B cell (primary cell): ENCODE measurements around the gene RPL7A. TPM values are rescaled to one million over a fixed set of nuclear protein-coding genes. Genes with fewer than 3 reads are reported as not detected.
"Not testable (repeated sequence)": the region's sequence is repeated elsewhere in the genome, so short reads cannot be mapped to it uniquely, and the experiment has no call there.

Experiments
- ATAC-seq: fragments of 200-7000 bp; cut with Tn5 transposase; one replicate; pipeline ENCODE4 v1.10.0; 2021; ENCODE audit warnings: low read depth, mild to moderate bottlenecking, moderate number of reproducible peaks, moderate library complexity
- CTCF ChIA-PET: fragments of 350-600 bp; sonication (Branson Sonifier 250); formaldehyde crosslinking; loops from one replicate; lab custom pipeline; 2021; ENCODE audit warnings: antibody characterized with exemption, inconsistent platforms; lab: Charles Lee
- POLR2A ChIA-PET: fragments of 350-600 bp; sonication (Branson Sonifier 250); formaldehyde crosslinking; loops from one replicate; lab custom pipeline; 2021; ENCODE audit warnings: antibody characterized with exemption; lab: Charles Lee
- DNase-seq: peaks from one replicate; pipeline ENCODE4 v3.0.0; 2013
- H2AFZ ChIP-seq: 2 replicates; pipeline ENCODE4 v1.6.1; 2012; ENCODE audit warnings: mild to moderate bottlenecking, low read depth, low read length; ENCODE audit not compliant: insufficient read depth, poor library complexity, severe bottlenecking
- H3K27ac ChIP-seq, 2 donors: 1 replicate in 1 of 2; 2 replicates in 1 of 2; pipeline ENCODE4 v1.5.1; 2012 to 2013; ENCODE audit warnings: low read length in 2 of 2, mild to moderate bottlenecking in 2 of 2, moderate library complexity in 1 of 2
- H3K27me3 ChIP-seq, 4 experiments: fragments of 200-600 bp in 1 of 4; sonication (generic) in 1 of 4; replicated peaks in 1 of 4; 1 replicate in 2 of 4; 2 replicates in 2 of 4; pipeline versions ENCODE4 v1.6.1 to v1.7.0; 2013 to 2016; ENCODE audit warnings: low read length in 3 of 4, mild to moderate bottlenecking in 2 of 4, mixed read lengths in 1 of 4, moderate library complexity in 1 of 4; ENCODE audit not compliant: insufficient read depth in 4 of 4, control insufficient read depth in 3 of 4; ENCODE audit errors: control extremely low read depth in 1 of 4
- H3K36me3 ChIP-seq, 2 experiments: replicated peaks in 1 of 2; 1 replicate in 1 of 2; 2 replicates in 1 of 2; pipeline versions ENCODE4 v1.6.1 to v1.7.1; 2013; ENCODE audit warnings: low read length in 1 of 2; ENCODE audit not compliant: insufficient read depth in 2 of 2, control insufficient read depth in 1 of 2; ENCODE audit errors: control extremely low read depth in 1 of 2, extremely low read depth in 1 of 2
- H3K4me1 ChIP-seq, 2 donors: fragments of 200-600 bp in 1 of 2; sonication (generic) in 1 of 2; 1 replicate in 1 of 2; 2 replicates in 1 of 2; pipeline versions ENCODE4 v1.5.1 to v1.6.1; 2013 to 2017; ENCODE audit warnings: low read length in 2 of 2; ENCODE audit not compliant: control insufficient read depth in 2 of 2, insufficient read depth in 2 of 2
- H3K4me2 ChIP-seq: replicated peaks from 2 replicates; pipeline ENCODE3; 2012; ENCODE audit warnings: mild to moderate bottlenecking, low read depth, low read length; ENCODE audit not compliant: poor library complexity, severe bottlenecking
- H3K4me3 ChIP-seq, 5 experiments: fragments of 200-600 bp in 1 of 5; sonication (generic) in 1 of 5; 1 replicate in 3 of 5; 2 replicates in 2 of 5; pipeline versions ENCODE4 v1.5.1 to v1.7.0; 2011 to 2016; ENCODE audit warnings: low read length in 4 of 5, mild to moderate bottlenecking in 4 of 5, low read depth in 2 of 5, control low read depth in 1 of 5, moderate library complexity in 1 of 5; ENCODE audit not compliant: insufficient read depth in 1 of 5; ENCODE audit errors: control extremely low read depth in 1 of 5, extremely low read depth in 1 of 5
- H3K79me2 ChIP-seq: fragments of 200-600 bp; sonication (generic); one replicate; pipeline ENCODE4 v1.6.0; 2016; ENCODE audit warnings: low read length; ENCODE audit not compliant: control insufficient read depth, insufficient read depth
- H3K9ac ChIP-seq: fragments of 200-600 bp; sonication (generic); 2 replicates; pipeline ENCODE4 v1.6.1; 2017; ENCODE audit warnings: mild to moderate bottlenecking, low read length, moderate library complexity
- H3K9me3 ChIP-seq, 3 donors: one replicate each; pipeline versions ENCODE4 v1.6.1 to v1.7.1; 2013; ENCODE audit warnings: low read length in 2 of 3; ENCODE audit not compliant: control insufficient read depth in 2 of 3, insufficient read depth in 1 of 3; ENCODE audit errors: control extremely low read depth in 1 of 3
- H4K20me1 ChIP-seq: 2 replicates; pipeline ENCODE4 v1.6.0; 2012; ENCODE audit warnings: mild to moderate bottlenecking, low read length; ENCODE audit not compliant: insufficient read depth, control insufficient read depth, poor library complexity, severe bottlenecking
- H3K27ac Mint-ChIP-seq: one replicate; pipeline ENCODE4 v1.8.0; 2021; ENCODE audit warnings: mixed read lengths
- H3K27me3 Mint-ChIP-seq: one replicate; pipeline ENCODE4 v1.8.0; 2021; ENCODE audit warnings: mixed read lengths
- H3K4me1 Mint-ChIP-seq: one replicate; pipeline ENCODE4 v1.8.0; 2021; ENCODE audit warnings: mixed read lengths
- H3K4me3 Mint-ChIP-seq: one replicate; pipeline ENCODE4 v1.8.0; 2021; ENCODE audit warnings: mixed read lengths
- H3K9me3 Mint-ChIP-seq: one replicate; pipeline ENCODE4 v1.8.0; 2022; ENCODE audit warnings: mixed read lengths; ENCODE audit not compliant: insufficient read depth
- CTCF ChIP-seq: fragments of 200-600 bp; IDR thresholded peaks from one replicate; pipeline ENCODE4 v1.8.0; 2022; ENCODE audit warnings: antibody characterized with exemption, mild to moderate bottlenecking
- EZH2 ChIP-seq: IDR thresholded peaks from 2 replicates; pipeline ENCODE4 v1.6.1; 2012; ENCODE audit warnings: borderline replicate concordance, low read depth, mild to moderate bottlenecking, moderate library complexity, low read length; ENCODE audit not compliant: insufficient read depth, poor library complexity, severe bottlenecking
- WGBS: methylation state at CpG from one replicate; pipeline ENCODE4 v1.1.5; 2013; ENCODE audit warnings: missing lambda C conversion rate; ENCODE audit not compliant: insufficient coverage; 5-methylcytosine and 5-hydroxymethylcytosine counted together
- intact Hi-C: fragments of 100-400 bp; cut with micrococcal nuclease; formaldehyde crosslinking; loops from one replicate; pipeline ENCODE4 v1.10.0; 2022
- polyA plus RNA-seq: library from polyadenylated mRNA; depleted of rRNA; stranded (reverse); fragments of >200 nt; gene quantifications from 2 replicates; pipeline ENCODE4 v1.2.3, GENCODE V29; 2012
- total RNA-seq, 2 donors: library from RNA; stranded (reverse); fragments of 120-200 nt in 1 of 2; gene quantifications; 1 replicate in 1 of 2; 2 replicates in 1 of 2; pipeline versions ENCODE4 v1.2.3 to v1.2.4, GENCODE V29; 2013 to 2022

Gene RPL7A
- total and polyA plus RNA-seq, 2 donors (not counting 1 experiment from before 2014, with no cell fraction given) = 2,407 to 3,937 TPM

- Mint-ChIP-seq H3K9me3 (no peaks in the 10 kb centered on the region), H3K4me3 (no peak overlapping the region), H3K4me1 (no peaks in the 10 kb centered on the region), H3K27me3 (peaks cover 8% of the 10 kb centered on the region), H3K27ac (no peak overlapping the region)
- Histone ChIP-seq H3K27ac (no peak overlapping the region), H3K9ac (no peak overlapping the region), H3K4me1 (no peaks in the 10 kb centered on the region), H3K4me2 (no peak overlapping the region), H4K20me1 (no peaks in the 10 kb centered on the region), H3K36me3 (no peaks in the 10 kb centered on the region), H3K4me3 (no peak overlapping the region), H3K27me3 (peaks cover 0 to 12% (median 0%) of the 10 kb centered on the region in 4 experiments), H3K79me2 (no peaks in the 10 kb centered on the region), H3K9me3 (no peaks in the 10 kb centered on the region), H2AFZ (no peak overlapping the region)
- 93% methylated on average over 7 of the region's 7 CpGs for WGBS
- intact Hi-C loops = no loop called here
- TF ChIP-seq CTCF (no peak), EZH2 (no peak)
- ATAC-seq (no peak), DNase-seq (no peak)
- ChIA-PET POLR2A (no interaction called here), CTCF (no interaction called here)
Measured at GRCh38 chr9:133390713-133391112, 42.7 kb downstream of the RPL7A start.

DNA sequence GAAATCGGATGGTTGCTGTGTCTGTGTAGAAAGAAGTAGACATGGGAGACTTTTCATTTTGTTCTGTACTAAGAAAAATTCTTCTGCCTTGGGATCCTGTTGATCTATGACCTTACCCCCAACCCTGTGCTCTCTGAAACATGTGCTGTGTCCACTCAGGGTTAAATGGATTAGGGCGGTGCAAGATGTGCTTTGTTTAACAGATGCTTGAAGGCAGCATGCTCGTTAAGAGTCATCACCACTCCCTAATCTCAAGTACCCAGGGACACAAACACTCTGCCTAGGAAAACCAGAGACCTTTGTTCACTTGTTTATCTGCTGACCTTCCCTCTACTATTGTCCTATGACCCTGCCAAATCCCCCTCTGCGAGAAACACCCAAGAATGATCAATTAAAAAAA lies 43.4 kb downstream of the RPL7A start:
- peaks cover 0 to 12% (median 0%) of the 10 kb centered on the region in 4 experiments for H3K27me3 ChIP-seq
- H3K4me2 ChIP-seq, H2AFZ ChIP-seq, H3K4me3 Mint-ChIP-seq, H3K27ac Mint-ChIP-seq, H3K4me1 Mint-ChIP-seq, H3K9me3 ChIP-seq, H3K4me1 ChIP-seq, intact Hi-C loops, H3K27ac ChIP-seq, H3K36me3 ChIP-seq, H3K27me3 Mint-ChIP-seq, DNase-seq, H3K9ac ChIP-seq, H3K79me2 ChIP-seq, H3K4me3 ChIP-seq, ATAC-seq, POLR2A ChIA-PET, CTCF ChIA-PET, H4K20me1 ChIP-seq, H3K9me3 Mint-ChIP-seq: not testable (repeated sequence)
- no CpG with 5 or more reads among the region's 4 CpGs for WGBS

- peaks cover 0 to 12% (median 0%) of the 10 kb centered on the region in 4 experiments for H3K27me3 ChIP-seq
- CTCF ChIA-PET, ATAC-seq, H3K27me3 Mint-ChIP-seq, H4K20me1 ChIP-seq, H3K4me3 Mint-ChIP-seq, H3K27ac ChIP-seq, H3K9me3 ChIP-seq, H3K4me2 ChIP-seq, H3K4me1 ChIP-seq, H3K9ac ChIP-seq, intact Hi-C loops, H3K9me3 Mint-ChIP-seq, POLR2A ChIA-PET, H3K79me2 ChIP-seq, H3K4me3 ChIP-seq, H3K4me1 Mint-ChIP-seq, DNase-seq, H2AFZ ChIP-seq, H3K36me3 ChIP-seq, H3K27ac Mint-ChIP-seq: not testable (repeated sequence)
- WGBS = 94% methylated on average over 3 of the region's 3 CpGs
Measured at GRCh38 chr9:133392308-133392707, 44.3 kb downstream of the RPL7A start.
